Small intestine (tissue), 7 donors: ENCODE measurements around the gene CTSW. TPM values are rescaled to one million over a fixed set of nuclear protein-coding genes. Genes with fewer than 3 reads are reported as not detected.

Experiments used
- DNase-seq, 2 donors: peaks; one replicate each; pipeline versions ENCODE4 v3.0.0 to v3.0.0-alpha.2; 2013
- FAIRE-seq: peaks from 2 replicates; lab custom pipeline; 2012; peaks lifted over from hg19 to GRCh38; lab: Jason Lieb, UNC
- H3K27ac ChIP-seq, 3 donors: one replicate each; pipeline ENCODE4 v1.5.1; 2013; ENCODE audit warnings: low read length in 2 of 3, mild to moderate bottlenecking in 2 of 3, control low read depth in 1 of 3, inconsistent platforms in 1 of 3, low read depth in 1 of 3, moderate library complexity in 1 of 3
- H3K27me3 ChIP-seq, 3 donors: one replicate each; pipeline ENCODE4 v1.6.1; 2013; ENCODE audit warnings: low read length in 3 of 3, inconsistent platforms in 1 of 3; ENCODE audit not compliant: control insufficient read depth in 3 of 3, insufficient read depth in 3 of 3
- H3K36me3 ChIP-seq, 3 donors: one replicate each; pipeline ENCODE4 v1.6.1; 2013; ENCODE audit warnings: low read length in 3 of 3, inconsistent platforms in 1 of 3, low read depth in 1 of 3, mild to moderate bottlenecking in 1 of 3, moderate library complexity in 1 of 3; ENCODE audit not compliant: control insufficient read depth in 3 of 3, insufficient read depth in 2 of 3
- H3K4me1 ChIP-seq, 3 donors: one replicate each; pipeline ENCODE4 v1.6.1; 2013; ENCODE audit warnings: low read length in 2 of 3, inconsistent platforms in 1 of 3, low read depth in 1 of 3, mild to moderate bottlenecking in 1 of 3, moderate library complexity in 1 of 3; ENCODE audit not compliant: control insufficient read depth in 3 of 3, insufficient read depth in 2 of 3
- H3K4me3 ChIP-seq, 3 donors: one replicate each; pipeline ENCODE4 v1.5.1; 2013; ENCODE audit warnings: low read length in 3 of 3, control low read depth in 1 of 3, inconsistent platforms in 1 of 3, low read depth in 1 of 3, mild to moderate bottlenecking in 1 of 3, moderate library complexity in 1 of 3
- H3K9me3 ChIP-seq, 2 donors: one replicate each; pipeline ENCODE4 v1.6.1; 2013; ENCODE audit warnings: low read depth in 1 of 2, low read length in 1 of 2; ENCODE audit not compliant: control insufficient read depth in 2 of 2, insufficient read depth in 1 of 2
- WGBS, 3 donors: extraction: QIAGEN DNeasy Blood & Tissue Kit; methylation state at CpG; one replicate each; pipeline ENCODE4 v1.1.7; 2013; 5-methylcytosine and 5-hydroxymethylcytosine counted together
- polyA plus RNA-seq, 4 donors: library from polyadenylated mRNA; stranded (reverse) in 3 of 4; unstranded in 1 of 4; fragments of 200-250 nt in 3 of 4; fragments of 120-200 nt in 1 of 4; gene quantifications; one replicate each; pipeline versions ENCODE4 v1.2.1 to v1.2.3, GENCODE V29; 2013
- donor health status: healthy with polysubstance abuse.
- donor health status: control.
- donor health status: control.
- donor health status: Bipolar disorder and iron deficiency.
- donor health status: healthy.

CTSW gene
- polyA plus RNA-seq, 4 donors, result 0.43 to 3.5 (median 1.1) TPM

DNA sequence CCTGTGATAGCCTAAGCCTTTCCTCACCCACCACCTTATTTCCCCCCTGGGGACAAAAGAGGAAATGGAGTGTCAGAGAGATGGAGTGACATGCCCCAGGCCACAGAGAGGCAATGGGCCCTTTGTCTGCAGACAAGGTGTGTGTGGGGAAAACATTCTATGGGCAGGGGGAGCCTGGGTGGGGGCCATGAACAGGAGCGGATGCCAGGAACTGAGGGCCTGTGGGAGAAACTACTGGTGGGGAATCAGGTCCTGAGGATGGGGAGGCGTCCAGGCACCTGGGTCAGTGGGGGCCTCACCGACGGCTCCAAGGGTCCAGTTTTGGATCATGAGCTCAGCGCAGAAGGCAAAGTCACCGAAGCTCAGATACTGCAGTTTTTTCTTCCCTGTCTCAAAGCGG lies 5.6 kb downstream of the CTSW start:
- peaks cover 0 to 65% (median 13%) of the 10 kb centered on the region in 3 donors for H3K36me3 ChIP-seq

DNA sequence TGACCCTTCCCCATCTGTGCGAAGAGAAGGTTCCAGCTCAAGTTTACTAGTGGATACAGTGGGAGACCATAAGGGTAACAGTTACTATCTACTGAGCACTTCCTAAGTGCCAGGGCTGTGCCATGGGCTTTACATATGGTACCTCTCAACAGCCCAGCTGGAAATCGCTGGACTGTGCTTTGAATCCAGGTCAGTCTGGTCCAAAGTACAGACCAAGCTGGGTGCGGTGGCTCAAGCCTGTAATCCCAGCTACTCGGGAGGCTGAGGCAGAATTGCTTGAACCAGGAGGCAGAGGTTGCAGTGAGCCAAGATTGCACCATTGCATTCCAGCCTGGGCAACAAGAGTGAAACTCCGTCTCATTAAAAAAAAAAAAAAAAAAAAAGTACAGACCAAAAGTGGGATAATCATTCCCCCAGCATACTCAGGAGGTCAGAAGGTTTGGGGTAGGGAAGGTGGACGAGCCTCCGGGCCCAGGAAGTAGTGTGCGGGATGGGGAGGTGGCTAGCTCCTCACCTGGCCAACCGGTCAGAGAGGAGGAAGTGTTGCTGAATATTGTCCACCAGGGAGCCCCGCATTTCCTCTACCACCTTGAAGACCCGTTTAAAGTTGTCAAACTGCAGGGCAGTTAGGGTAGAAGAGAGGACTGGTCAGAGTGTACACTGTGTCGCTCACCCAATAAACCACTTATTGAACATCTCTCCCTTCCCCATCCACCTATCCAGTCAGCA lies 6.3 kb downstream of the CTSW start:
- Histone ChIP-seq H3K4me3 (no peak overlapping the region), H3K27me3 (peaks cover 0 to 9% (median 0%) of the 10 kb centered on the region in 3 donors), H3K27ac (peak overlapping the region in 2 of 3 donors; percentile 64 to 95), H3K36me3 (peaks cover 0 to 61% (median 13%) of the 10 kb centered on the region in 3 donors), H3K4me1 (peaks cover 8 to 47% (median 11%) of the 10 kb centered on the region in 3 donors), H3K9me3 (no peaks in the 10 kb centered on the region)
- DNase-seq (peak in 1 of 2 donors; percentile 70), FAIRE-seq (no peak)
- WGBS, 3 donors, result 67 to 88% (median 77%) methylated on average over 12 of the region's 12 CpGs

More for the DNA sequence above, 5.6 kb downstream of the CTSW start:
- Histone ChIP-seq H3K27me3 (peaks cover 0 to 9% (median 0%) of the 10 kb centered on the region in 3 donors), H3K4me3 (no peak overlapping the region), H3K9me3 (no peaks in the 10 kb centered on the region), H3K4me1 (peaks cover 8 to 47% (median 11%) of the 10 kb centered on the region in 3 donors), H3K27ac (no peak overlapping the region)
- DNase-seq, result no peak
- WGBS, 3 donors, result 93 to 97% (median 95%) methylated on average over 7 of the region's 7 CpGs
- FAIRE-seq, result no peak

DNA sequence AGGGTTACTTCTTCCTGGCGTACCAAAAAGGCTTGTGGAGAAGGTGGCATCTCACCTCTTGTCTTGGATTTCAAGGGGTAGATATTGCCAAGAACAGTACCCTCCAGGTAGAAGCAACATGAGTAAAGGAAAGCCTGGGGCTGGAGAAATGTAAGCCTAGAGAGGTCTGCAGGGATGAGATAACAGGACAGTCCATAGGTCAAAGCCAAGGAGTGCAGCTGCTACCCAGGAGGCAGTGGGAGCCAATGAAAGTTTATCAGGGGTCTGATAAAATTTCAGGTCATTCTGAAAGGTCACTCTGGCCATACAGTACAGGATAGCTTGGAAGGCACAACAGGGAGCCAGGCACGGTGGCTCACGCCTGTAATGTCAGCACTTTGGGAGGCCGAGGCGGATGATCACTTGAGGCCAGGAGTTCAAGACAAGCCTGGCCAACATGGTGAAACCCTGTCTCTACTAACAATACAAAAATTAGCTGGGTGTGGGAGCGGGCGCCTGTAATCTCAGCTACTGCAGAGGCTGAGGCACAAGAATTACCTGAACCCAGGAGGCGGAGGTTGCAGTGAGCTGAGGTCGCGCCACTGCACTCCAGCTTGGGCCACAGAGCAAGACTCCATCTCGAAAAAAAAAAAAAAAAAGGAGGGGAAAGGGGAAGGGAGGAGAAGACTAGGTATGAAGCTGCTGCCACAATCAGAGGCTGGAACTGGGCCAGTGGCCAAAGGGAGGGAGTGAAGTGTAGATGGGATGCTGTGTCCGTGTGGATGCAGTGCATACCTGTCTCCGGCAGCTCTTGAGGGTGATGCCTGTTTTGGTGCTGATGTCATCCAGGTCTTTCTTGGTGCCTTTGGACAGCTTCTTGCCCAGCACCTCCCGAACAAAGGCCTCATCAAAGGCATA lies 7.4 kb downstream of the CTSW start:
- peaks cover 8 to 57% (median 11%) of the 10 kb centered on the region in 3 donors for H3K4me1 ChIP-seq
- H3K9me3 ChIP-seq, result no peaks in the 10 kb centered on the region
- DNase-seq (peak in 1 of 2 donors; percentile 60), FAIRE-seq (no peak)
- H3K4me3 ChIP-seq, result peak overlapping the region in 2 of 3 donors; percentile 73 to 74
- H3K27me3 ChIP-seq, result peaks cover 0 to 16% (median 0%) of the 10 kb centered on the region in 3 donors
- peak overlapping the region; percentile 84 to 97 (median 95) for H3K27ac ChIP-seq
- WGBS, 3 donors, result 71 to 79% (median 75%) methylated on average over 14 of the region's 14 CpGs
- H3K36me3 ChIP-seq, result peaks cover 0 to 50% (median 13%) of the 10 kb centered on the region in 3 donors

DNA sequence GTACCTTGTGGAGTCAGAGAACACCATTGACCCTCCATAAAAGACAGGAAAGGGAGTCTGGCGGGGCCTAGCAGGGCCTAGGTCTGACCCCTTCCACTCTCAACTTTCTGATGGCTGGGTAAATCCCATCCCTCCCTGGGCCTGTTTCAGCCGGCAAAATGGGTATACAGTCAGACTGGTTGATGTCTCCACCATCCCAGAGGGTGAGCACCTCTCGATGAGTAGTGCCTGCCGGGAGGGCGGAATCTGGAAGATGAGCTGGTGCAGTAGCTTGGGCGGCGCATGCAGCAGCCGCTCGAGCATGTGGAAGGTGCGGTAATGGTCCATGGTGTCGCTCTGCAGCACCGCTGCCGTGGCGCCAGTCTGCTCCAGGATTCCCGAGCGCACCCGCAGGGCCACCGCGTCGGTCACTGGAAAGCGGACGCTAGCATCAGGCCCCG lies 8.1 kb downstream of the CTSW start:
- peak overlapping the region; percentile 46 to 74 (median 73) for H3K4me3 ChIP-seq
- H3K27ac ChIP-seq, result peak overlapping the region; percentile 84 to 97 (median 95)
- H3K4me1 ChIP-seq, result peaks cover 8 to 62% (median 12%) of the 10 kb centered on the region in 3 donors
- WGBS, 3 donors, result 2 to 4% (median 4%) methylated on average over 23 of the region's 23 CpGs
- peaks cover 0 to 16% (median 0%) of the 10 kb centered on the region in 3 donors for H3K27me3 ChIP-seq
- no peak for DNase-seq
- H3K9me3 ChIP-seq, result no peaks in the 10 kb centered on the region
- peaks cover 0 to 43% (median 11%) of the 10 kb centered on the region in 3 donors for H3K36me3 ChIP-seq
- FAIRE-seq, result no peak

DNA sequence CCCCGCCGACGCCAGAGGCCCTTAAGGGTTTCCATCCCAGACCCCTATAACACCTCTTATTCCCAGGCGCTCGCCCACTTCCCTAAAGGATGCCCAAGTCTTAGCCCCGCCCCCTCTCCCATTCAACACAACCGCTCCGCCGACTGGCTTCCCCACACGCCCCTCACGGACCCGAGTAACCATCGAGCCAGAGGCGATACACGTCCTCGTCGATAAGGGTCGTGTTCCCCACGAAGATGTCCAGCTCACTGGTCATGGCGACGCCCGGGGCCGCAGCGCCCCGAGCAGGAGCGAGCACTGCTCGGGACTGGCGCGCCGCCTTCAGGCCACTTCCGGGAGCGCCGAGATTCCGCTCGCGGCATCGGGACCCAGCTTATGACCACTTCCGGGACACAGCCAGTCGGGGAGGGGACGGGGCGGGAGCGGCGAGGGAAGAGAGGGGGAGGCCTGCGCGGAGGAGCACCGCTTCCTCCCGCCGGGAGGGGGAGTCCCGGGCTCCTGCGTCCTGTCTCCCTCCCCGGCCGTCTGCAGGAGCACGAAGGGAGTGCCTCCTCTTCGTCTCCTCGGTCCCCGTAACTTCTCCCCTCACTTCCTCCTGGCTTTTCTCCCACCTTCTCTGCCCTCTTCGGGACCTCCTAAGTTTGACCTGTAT lies 8.7 kb downstream of the CTSW start, which contains the start of gene FIBP:
Gene FIBP (minus strand): TSS at position 309 of the 652 bp plus-strand sequence. CDS start 53 bp downstream, at position 256.
- WGBS, 3 donors, result 0 to 1% (median 1%) methylated on average over 50 to 57 of the region's 57 CpGs
- FAIRE-seq, result no peak

DNA sequence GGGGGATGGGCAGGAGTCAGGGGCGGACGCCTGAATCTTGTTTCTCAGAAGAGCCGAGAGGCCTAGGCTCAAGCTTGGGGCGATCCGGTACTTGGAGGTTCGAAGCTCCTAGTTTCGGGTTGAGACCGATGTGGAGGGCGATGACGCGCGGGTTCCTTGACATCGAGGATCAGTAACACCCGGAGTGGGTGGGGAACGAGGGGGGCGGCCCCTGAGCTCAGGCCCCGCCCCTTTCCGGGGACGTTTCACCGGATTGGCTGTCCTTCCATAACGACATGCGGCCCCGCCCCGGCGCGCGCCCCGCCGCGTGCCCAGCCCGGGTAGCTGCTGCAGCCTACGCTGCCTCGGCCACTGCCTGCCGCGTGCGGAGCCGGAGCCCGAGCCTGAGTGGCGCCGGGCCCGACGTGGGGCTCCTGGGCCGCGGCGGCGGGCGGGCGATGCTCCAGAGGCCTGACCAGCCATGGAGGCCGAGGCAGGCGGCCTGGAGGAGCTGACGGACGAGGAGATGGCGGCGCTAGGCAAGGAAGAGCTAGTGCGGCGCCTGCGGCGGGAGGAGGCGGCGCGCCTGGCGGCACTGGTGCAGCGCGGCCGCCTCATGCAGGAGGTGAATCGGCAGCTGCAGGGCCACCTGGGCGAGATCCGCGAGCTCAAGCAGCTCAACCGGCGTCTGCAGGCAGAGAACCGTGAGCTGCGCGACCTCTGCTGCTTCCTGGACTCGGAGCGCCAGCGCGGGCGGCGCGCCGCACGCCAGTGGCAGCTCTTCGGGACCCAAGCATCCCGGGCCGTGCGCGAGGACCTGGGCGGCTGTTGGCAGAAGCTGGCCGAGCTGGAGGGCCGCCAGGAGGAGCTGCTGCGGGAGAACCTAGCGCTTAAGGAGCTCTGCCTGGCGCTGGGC lies 10.9 kb downstream of the CTSW start, which contains the start of gene CCDC85B:
Gene CCDC85B (plus strand): TSS at position 350 of the 895 bp plus-strand sequence. CDS start 111 bp downstream, at position 461.
- Histone ChIP-seq H3K27ac (peak within 1 kb of the TSS; percentile 73 to 97 (median 95)), H3K36me3 (peaks cover 0 to 15% (median 0%) of the 10 kb centered on the region in 3 donors), H3K4me1 (peaks cover 6 to 52% (median 15%) of the 10 kb centered on the region in 3 donors), H3K9me3 (no peaks in the 10 kb centered on the region), H3K4me3 (peak within 1 kb of the TSS; percentile 49 to 63 (median 57)), H3K27me3 (peaks cover 0 to 18% (median 0%) of the 10 kb centered on the region in 3 donors)
- 0% methylated on average over 76 to 94 of the region's 94 CpGs for WGBS, 3 donors
- FAIRE-seq (no peak), DNase-seq (peak; percentile 96 to 99)

More for the DNA sequence above, 8.7 kb downstream of the CTSW start, which contains the start of gene FIBP:
- Histone ChIP-seq H3K4me3 (peak within 1 kb of the TSS; percentile 46 to 74 (median 73)), H3K36me3 (peaks cover 0 to 38% (median 7%) of the 10 kb centered on the region in 3 donors), H3K27ac (peak within 1 kb of the TSS; percentile 84 to 97 (median 95)), H3K4me1 (peaks cover 8 to 62% (median 15%) of the 10 kb centered on the region in 3 donors), H3K9me3 (no peaks in the 10 kb centered on the region), H3K27me3 (peaks cover 0 to 16% (median 0%) of the 10 kb centered on the region in 3 donors)
- peak; percentile 97 to 99 for DNase-seq
